GM12892 (cell line): ENCODE data around the gene GPSM1.

ENCODE experiments used
- POLR2A ChIP-seq: IDR thresholded peaks from 2 replicates; pipeline ENCODE4 v1.6.1; 2011; ENCODE audit warnings: low read depth, low read length, control low read depth
- POLR2AphosphoS5 ChIP-seq: IDR thresholded peaks from 2 replicates; pipeline ENCODE4 v1.6.1; 2011; ENCODE audit warnings: low read depth, low read length, control low read depth

GRCh38 chr9:136355616-136356557 lies 28.5 kb downstream of the GPSM1 start:
- TF ChIP-seq POLR2AphosphoS5: no peak
- TF ChIP-seq POLR2A: no peak
